GM12878 (cell line): ENCODE data around the gene CSAD. TPM values are rescaled to one million over a fixed set of nuclear protein-coding genes. Genes with fewer than 3 reads are reported as not detected.

Experiments used
- ATAC-seq: fragments of 200-7000 bp; cut with Tn5 transposase; 3 replicates; pipeline ENCODE4 v1.9.1; 2020; ENCODE audit warnings: mild to moderate bottlenecking, moderate library complexity
- BruUV-seq: library from RNA; stranded (reverse); fragments of 400-500 nt; replicated peaks from 2 replicates; lab custom pipeline; 2021; lab: Mats Ljungman, UMichigan
- CTCF ChIA-PET: fragments of 300-600 bp; sonication (Branson Sonifier 250); formaldehyde crosslinking; extraction: SDS; loops from one replicate; lab custom pipeline; 2021; ENCODE audit warnings: inconsistent platforms; lab: Yijun Ruan, JAX
- POLR2A ChIA-PET: fragments of 350-600 bp; formaldehyde crosslinking; extraction: SDS; loops from one replicate; lab custom pipeline; 2021; ENCODE audit warnings: inconsistent platforms; lab: Charles Lee
- RAD21 ChIA-PET: fragments of 300-600 bp; sonication (Branson Sonifier 250); formaldehyde crosslinking; loops from one replicate; lab custom pipeline; 2023; ENCODE audit warnings: antibody characterized with exemption; ENCODE audit not compliant: unreplicated experiment; lab: Charles Lee
- SMC1A ChIA-PET: fragments of 300-600 bp; sonication (Branson Sonifier 250); formaldehyde crosslinking; loops from one replicate; lab custom pipeline; 2023; ENCODE audit not compliant: unreplicated experiment, uncharacterized antibody; lab: Charles Lee
- DNase-seq: peaks from one replicate; pipeline ENCODE4 v3.0.0-alpha.2; 2011; ENCODE audit warnings: low read depth, low spot score
- FAIRE-seq: peaks from 3 replicates; lab custom pipeline; 2011; peaks lifted over from hg19 to GRCh38; lab: Jason Lieb, UNC
- H2AFZ ChIP-seq: 2 replicates; pipeline ENCODE4 v1.6.0; 2011; ENCODE audit warnings: low read depth, low read length, control low read depth; ENCODE audit not compliant: control insufficient read depth
- H3K27ac ChIP-seq: 2 replicates; pipeline ENCODE4 v1.5.1; 2011; ENCODE audit warnings: control low read depth; ENCODE audit not compliant: control insufficient read depth, insufficient read depth
- H3K27me3 ChIP-seq, 2 experiments: replicated peaks in 1 of 2; 2 replicates each; pipeline versions ENCODE4 v1.6.0 to v1.6.1; 2011; ENCODE audit warnings: low read length in 1 of 2; ENCODE audit not compliant: control insufficient read depth in 2 of 2, insufficient read depth in 2 of 2
- H3K36me3 ChIP-seq, 2 experiments: 2 replicates each; pipeline ENCODE4 v1.5.1; 2011; ENCODE audit warnings: low read length in 1 of 2; ENCODE audit not compliant: control insufficient read depth in 2 of 2, insufficient read depth in 2 of 2
- H3K4me1 ChIP-seq: 2 replicates; pipeline ENCODE4 v1.6.1; 2011; ENCODE audit warnings: mild to moderate bottlenecking, low read length, moderate library complexity, mixed read lengths; ENCODE audit not compliant: control insufficient read depth, insufficient read depth
- H3K4me2 ChIP-seq: 2 replicates; pipeline ENCODE4 v1.6.0; 2011; ENCODE audit warnings: control low read depth; ENCODE audit not compliant: control insufficient read depth, insufficient read depth
- H3K4me3 ChIP-seq: fragments of 200-600 bp; sonication (generic); 2 replicates; pipeline ENCODE4 v1.5.1; 2016
- H3K79me2 ChIP-seq: 2 replicates; pipeline ENCODE4 v1.6.0; 2011; ENCODE audit warnings: low read length; ENCODE audit not compliant: control insufficient read depth, insufficient read depth
- H3K9ac ChIP-seq: 2 replicates; pipeline ENCODE4 v1.8.0; 2011; ENCODE audit warnings: low read length, control low read depth, mixed read lengths; ENCODE audit not compliant: control insufficient read depth, insufficient read depth
- H3K9me3 ChIP-seq: replicated peaks from 3 replicates; pipeline ENCODE4 v1.5.1; 2011; ENCODE audit warnings: mild to moderate bottlenecking, low read length; ENCODE audit not compliant: control insufficient read depth, insufficient read depth
- H4K20me1 ChIP-seq: 2 replicates; pipeline ENCODE4 v1.6.0; 2011; ENCODE audit not compliant: control insufficient read depth, insufficient read depth
- ASH2L ChIP-seq: fragments of 300-600, 200-600 bp; sonication (generic); IDR thresholded peaks from 2 replicates; pipeline ENCODE4 v1.6.1; 2017; ENCODE audit warnings: low read depth, mild to moderate bottlenecking, borderline replicate concordance
- CREB1 ChIP-seq: IDR thresholded peaks from 2 replicates; pipeline ENCODE4 v1.6.1; 2012; ENCODE audit warnings: low read depth, mild to moderate bottlenecking, inconsistent platforms
- JUNB ChIP-seq: IDR thresholded peaks from 2 replicates; pipeline ENCODE4 v1.6.1; 2016; ENCODE audit warnings: antibody characterized with exemption, mild to moderate bottlenecking
- NR2F1 ChIP-seq: fragments of 450-650 bp; conservative IDR thresholded peaks from 2 replicates; pipeline ENCODE4 v1.6.1; 2017; ENCODE audit warnings: mild to moderate bottlenecking
- POLR2A ChIP-seq: IDR thresholded peaks from 2 replicates; pipeline ENCODE4 v1.6.1; 2011; ENCODE audit warnings: low read depth, mild to moderate bottlenecking, low read length
- SKIL ChIP-seq: fragments of 450-650 bp; IDR thresholded peaks from 2 replicates; pipeline ENCODE4 v1.6.1; 2017; ENCODE audit warnings: mild to moderate bottlenecking, low read depth, inconsistent platforms; ENCODE audit not compliant: poor library complexity, severe bottlenecking
- STAT1 ChIP-seq: fragments of 450-650 bp; conservative IDR thresholded peaks from 2 replicates; pipeline ENCODE4 v1.6.1; 2014; ENCODE audit warnings: antibody characterized with exemption, mild to moderate bottlenecking
- TCF12 ChIP-seq: IDR thresholded peaks from 2 replicates; pipeline ENCODE4 v1.6.1; 2011; ENCODE audit warnings: low read depth, mild to moderate bottlenecking, low read length
- YBX1 ChIP-seq: fragments of 450-650 bp; IDR thresholded peaks from 2 replicates; pipeline ENCODE4 v1.6.1; 2016; ENCODE audit warnings: antibody characterized with exemption
- WGBS: methylation state at CpG from one replicate; pipeline ENCODE4 v1.1.6; 2016; ENCODE audit warnings: low lambda C conversion rate; ENCODE audit not compliant: insufficient replicate concordance, insufficient coverage; ENCODE audit errors: missing lambda C conversion rate; 5-methylcytosine and 5-hydroxymethylcytosine counted together
- in situ Hi-C: fragments of 300-500 bp; cut with MboI; formaldehyde crosslinking; loops from 9 replicates; pipeline ENCODE4 v1.14.3; 2018; ENCODE audit warnings: mixed read lengths
- intact Hi-C: fragments of 100-400 bp; cut with micrococcal nuclease; formaldehyde crosslinking; loops from one replicate; pipeline ENCODE4 v1.14.2; 2022; ENCODE audit not compliant: unreplicated experiment
- polyA plus RNA-seq, 11 experiments: library from polyadenylated mRNA; depleted of rRNA in 4 of 11; unstranded in 6 of 11; stranded (reverse) in 5 of 11; fragments of >200 nt; fragmentation: Nextera tagmentation in 4 of 11; fragmentation: Illumina TruSeq in 1 of 11; extraction: Ambion mirVana in 4 of 11; extraction: Trizol in 1 of 11; gene quantifications; 1 replicate in 1 of 11; 2 replicates in 10 of 11; pipeline versions ENCODE4 v1.2.1 to v1.2.3, GENCODE V29; 2011 to 2016; ENCODE audit warnings: inconsistent platforms in 2 of 11, missing spikeins in 2 of 11, low read depth in 1 of 11
- total RNA-seq, 4 experiments: library from RNA; depleted of rRNA in 3 of 4; stranded (reverse); fragments of >200 nt in 3 of 4; fragmentation: Illumina TruSeq in 1 of 4; extraction: Trizol in 1 of 4; gene quantifications; 2 replicates each; pipeline versions ENCODE4 v1.2.1 to v1.2.3, GENCODE V29; 2013 to 2021
- TF ChIP-seq, protein P1 (sequence below): fragments of 450-650 bp; IDR thresholded peaks from 2 replicates; pipeline ENCODE4 v1.6.1; 2018; ENCODE audit warnings: borderline replicate concordance, mild to moderate bottlenecking; ENCODE audit not compliant: partially characterized antibody
- TF ChIP-seq, protein P2 (sequence below): fragments of 450-650 bp; formaldehyde crosslinking; IDR thresholded peaks from 2 replicates; pipeline ENCODE4 v1.5.0; 2022; ENCODE audit warnings: mild to moderate bottlenecking, missing genetic modification characterization
- TF ChIP-seq, protein P3 (sequence below): fragments of 450-650 bp; formaldehyde crosslinking; IDR thresholded peaks from 2 replicates; pipeline ENCODE4 v1.4.0; 2022; ENCODE audit warnings: mild to moderate bottlenecking, moderate library complexity

The CSAD gene
- total and polyA plus RNA-seq, 10 of the 15 experiments (the other 5 are each of a cell fraction or from before 2014, with no cell fraction given), result 1.1 to 20.4 (median 6.2) TPM

- no peaks in the 10 kb centered on the region for H3K36me3 ChIP-seq
- ChIA-PET CTCF (interaction anchor here (1.1 to 15.7 kb wide), 9 partner anchors 11 to 124 kb away, joined by 3 to 315 read pairs (median 11); partner anchors contain the start of genes ESPL1 and PFDN5), SMC1A (interaction anchor here (0.7 to 16.4 kb wide), 10 partner anchors 12 to 63 kb away, joined by 3 to 155 read pairs (median 4); partner anchors contain the start of genes ESPL1 and ITGB7), RAD21 (interaction anchor here (0.9 to 11.1 kb wide), 16 partner anchors 9 to 197 kb away, joined by 3 to 146 read pairs (median 6); partner anchors contain the start of genes AAAS, CSAD, ESPL1 and ITGB7), POLR2A (interaction anchor here (0.5 to 4.4 kb wide), 12 partner anchors 13 to 259 kb away, joined by 3 to 28 read pairs (median 4); partner anchors contain the start of genes CSAD, EIF4B, ESPL1 and ITGB7)
- no peaks in the 10 kb centered on the region for H3K9me3 ChIP-seq
- peak; percentile 69 for DNase-seq
- peak overlapping the region; percentile 90 for H3K4me2 ChIP-seq
- in situ Hi-C loops, result no loop called here
- peak overlapping the region; percentile 79 for H3K27ac ChIP-seq
- H3K27me3 ChIP-seq, result no peaks in the 10 kb centered on the region
- WGBS, result 2% methylated on average over 36 of the region's 42 CpGs
- peaks cover 22% of the 10 kb centered on the region for H3K4me1 ChIP-seq
- H3K9ac ChIP-seq, result peak overlapping the region; percentile 54
- ATAC-seq, result peak; percentile 86
- no peak for FAIRE-seq
- no peaks in the 10 kb centered on the region for H4K20me1 ChIP-seq
- no TSS peak for BruUV-seq
- peaks cover 4% of the 10 kb centered on the region; the same call in 1 of the 2 replicates for H3K79me2 ChIP-seq
- intact Hi-C loops, result loop anchor here (2.0 to 5.0 kb wide), 2 partner anchors 32 to 47 kb away; partner anchors contain the start of gene ESPL1
- peak overlapping the region; percentile 86 for H3K4me3 ChIP-seq
- peak overlapping the region; percentile 92 for H2AFZ ChIP-seq
- TF ChIP-seq YBX1 (no peak), ASH2L (no peak), TCF12 (no peak), STAT1 (no peak), POLR2A (no peak), JUNB (no peak), CREB1 (no peak), SKIL (no peak), NR2F1 (peak; percentile 32; the same call in 1 of the 2 replicates)
- TF ChIP-seq, protein P1, sequence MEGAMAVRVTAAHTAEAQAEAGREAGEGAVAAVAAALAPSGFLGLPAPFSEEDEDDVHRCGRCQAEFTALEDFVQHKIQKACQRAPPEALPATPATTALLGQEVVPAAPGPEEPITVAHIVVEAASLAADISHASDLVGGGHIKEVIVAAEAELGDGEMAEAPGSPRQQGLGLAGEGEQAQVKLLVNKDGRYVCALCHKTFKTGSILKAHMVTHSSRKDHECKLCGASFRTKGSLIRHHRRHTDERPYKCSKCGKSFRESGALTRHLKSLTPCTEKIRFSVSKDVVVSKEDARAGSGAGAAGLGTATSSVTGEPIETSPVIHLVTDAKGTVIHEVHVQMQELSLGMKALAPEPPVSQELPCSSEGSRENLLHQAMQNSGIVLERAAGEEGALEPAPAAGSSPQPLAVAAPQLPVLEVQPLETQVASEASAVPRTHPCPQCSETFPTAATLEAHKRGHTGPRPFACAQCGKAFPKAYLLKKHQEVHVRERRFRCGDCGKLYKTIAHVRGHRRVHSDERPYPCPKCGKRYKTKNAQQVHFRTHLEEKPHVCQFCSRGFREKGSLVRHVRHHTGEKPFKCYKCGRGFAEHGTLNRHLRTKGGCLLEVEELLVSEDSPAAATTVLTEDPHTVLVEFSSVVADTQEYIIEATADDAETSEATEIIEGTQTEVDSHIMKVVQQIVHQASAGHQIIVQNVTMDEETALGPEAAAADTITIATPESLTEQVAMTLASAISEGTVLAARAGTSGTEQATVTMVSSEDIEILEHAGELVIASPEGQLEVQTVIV, result no peak
- TF ChIP-seq, protein P2, sequence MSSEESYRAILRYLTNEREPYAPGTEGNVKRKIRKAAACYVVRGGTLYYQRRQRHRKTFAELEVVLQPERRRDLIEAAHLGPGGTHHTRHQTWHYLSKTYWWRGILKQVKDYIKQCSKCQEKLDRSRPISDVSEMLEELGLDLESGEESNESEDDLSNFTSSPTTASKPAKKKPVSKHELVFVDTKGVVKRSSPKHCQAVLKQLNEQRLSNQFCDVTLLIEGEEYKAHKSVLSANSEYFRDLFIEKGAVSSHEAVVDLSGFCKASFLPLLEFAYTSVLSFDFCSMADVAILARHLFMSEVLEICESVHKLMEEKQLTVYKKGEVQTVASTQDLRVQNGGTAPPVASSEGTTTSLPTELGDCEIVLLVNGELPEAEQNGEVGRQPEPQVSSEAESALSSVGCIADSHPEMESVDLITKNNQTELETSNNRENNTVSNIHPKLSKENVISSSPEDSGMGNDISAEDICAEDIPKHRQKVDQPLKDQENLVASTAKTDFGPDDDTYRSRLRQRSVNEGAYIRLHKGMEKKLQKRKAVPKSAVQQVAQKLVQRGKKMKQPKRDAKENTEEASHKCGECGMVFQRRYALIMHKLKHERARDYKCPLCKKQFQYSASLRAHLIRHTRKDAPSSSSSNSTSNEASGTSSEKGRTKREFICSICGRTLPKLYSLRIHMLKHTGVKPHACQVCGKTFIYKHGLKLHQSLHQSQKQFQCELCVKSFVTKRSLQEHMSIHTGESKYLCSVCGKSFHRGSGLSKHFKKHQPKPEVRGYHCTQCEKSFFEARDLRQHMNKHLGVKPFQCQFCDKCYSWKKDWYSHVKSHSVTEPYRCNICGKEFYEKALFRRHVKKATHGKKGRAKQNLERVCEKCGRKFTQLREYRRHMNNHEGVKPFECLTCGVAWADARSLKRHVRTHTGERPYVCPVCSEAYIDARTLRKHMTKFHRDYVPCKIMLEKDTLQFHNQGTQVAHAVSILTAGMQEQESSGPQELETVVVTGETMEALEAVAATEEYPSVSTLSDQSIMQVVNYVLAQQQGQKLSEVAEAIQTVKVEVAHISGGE (CRISPR knock-in tag), result no peak
- TF ChIP-seq, protein P3, sequence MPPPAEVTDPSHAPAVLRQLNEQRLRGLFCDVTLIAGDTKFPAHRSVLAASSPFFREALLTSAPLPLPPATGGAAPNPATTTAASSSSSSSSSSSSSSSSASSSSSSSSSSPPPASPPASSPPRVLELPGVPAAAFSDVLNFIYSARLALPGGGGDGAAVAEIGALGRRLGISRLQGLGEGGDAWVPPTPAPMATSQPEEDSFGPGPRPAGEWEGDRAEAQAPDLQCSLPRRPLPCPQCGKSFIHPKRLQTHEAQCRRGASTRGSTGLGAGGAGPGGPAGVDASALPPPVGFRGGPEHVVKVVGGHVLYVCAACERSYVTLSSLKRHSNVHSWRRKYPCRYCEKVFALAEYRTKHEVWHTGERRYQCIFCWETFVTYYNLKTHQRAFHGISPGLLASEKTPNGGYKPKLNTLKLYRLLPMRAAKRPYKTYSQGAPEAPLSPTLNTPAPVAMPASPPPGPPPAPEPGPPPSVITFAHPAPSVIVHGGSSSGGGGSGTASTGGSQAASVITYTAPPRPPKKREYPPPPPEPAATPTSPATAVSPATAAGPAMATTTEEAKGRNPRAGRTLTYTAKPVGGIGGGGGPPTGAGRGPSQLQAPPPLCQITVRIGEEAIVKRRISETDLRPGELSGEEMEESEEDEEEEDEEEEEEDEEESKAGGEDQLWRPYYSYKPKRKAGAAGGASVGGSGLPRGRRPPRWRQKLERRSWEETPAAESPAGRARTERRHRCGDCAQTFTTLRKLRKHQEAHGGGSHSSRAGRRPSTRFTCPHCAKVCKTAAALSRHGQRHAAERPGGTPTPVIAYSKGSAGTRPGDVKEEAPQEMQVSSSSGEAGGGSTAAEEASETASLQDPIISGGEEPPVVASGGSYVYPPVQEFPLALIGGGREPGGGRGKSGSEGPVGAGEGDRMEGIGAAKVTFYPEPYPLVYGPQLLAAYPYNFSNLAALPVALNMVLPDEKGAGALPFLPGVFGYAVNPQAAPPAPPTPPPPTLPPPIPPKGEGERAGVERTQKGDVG (CRISPR knock-in tag), result no peak
Measured at GRCh38 chr12:53220694-53221202, 40.0 kb upstream of the CSAD start.
